HEK293 (cell line): ENCODE data around the gene IL36B.

Source experiments
- CTCF ChIA-PET: fragments of 350-600 bp; formaldehyde crosslinking; extraction: SDS; loops from one replicate; lab custom pipeline; 2021; ENCODE audit warnings: antibody characterized with exemption; lab: Yijun Ruan, JAX
- POLR2A ChIA-PET: fragments of 300-600 bp; formaldehyde crosslinking; extraction: SDS; loops from one replicate; lab custom pipeline; 2020; ENCODE audit warnings: antibody characterized with exemption, inconsistent platforms; lab: Yijun Ruan, JAX
- H3K27ac ChIP-seq: fragments of 200-500 bp; sonication (Bioruptor generic); 2 replicates; pipeline ENCODE4 v1.5.1; 2014; ENCODE audit warnings: low read depth, low read length, control low read depth, inconsistent platforms; ENCODE audit errors: extremely low read depth
- H3K36me3 ChIP-seq, 2 experiments: fragments of 200-500 bp in 1 of 2; sonication (Bioruptor generic) in 1 of 2; 1 replicate in 1 of 2; 2 replicates in 1 of 2; pipeline ENCODE4 v1.5.1; 2014 to 2017; ENCODE audit warnings: inconsistent platforms in 2 of 2, low read length in 2 of 2; ENCODE audit not compliant: control insufficient read depth in 2 of 2, insufficient read depth in 1 of 2
- H3K4me1 ChIP-seq: fragments of 200-500 bp; sonication (Bioruptor generic); 2 replicates; pipeline ENCODE4 v1.5.1; 2014; ENCODE audit warnings: mild to moderate bottlenecking, low read length, inconsistent platforms; ENCODE audit not compliant: control insufficient read depth, insufficient read depth
- H3K4me3 ChIP-seq: 2 replicates; pipeline ENCODE4 v1.5.1; 2011; ENCODE audit warnings: low read depth, mild to moderate bottlenecking, control low read depth, low read length, moderate library complexity
- H3K9me3 ChIP-seq: fragments of 200-500 bp; sonication (Bioruptor generic); 2 replicates; pipeline ENCODE4 v1.5.1; 2014; ENCODE audit warnings: low read depth, low read length, inconsistent platforms; ENCODE audit not compliant: control insufficient read depth, insufficient read depth
- ATF2 ChIP-seq: fragments of 450-650 bp; formaldehyde crosslinking; IDR thresholded peaks from 2 replicates; pipeline ENCODE4 v1.5.1; 2016; ENCODE audit warnings: missing biosample characterization, missing genetic modification characterization, low read depth
- BCL11B ChIP-seq: fragments of 450-650 bp; formaldehyde crosslinking; IDR thresholded peaks from 2 replicates; pipeline ENCODE4 v1.5.1; 2016; ENCODE audit warnings: low read depth, missing biosample characterization, missing genetic modification characterization
- KLF16 ChIP-seq: fragments of 450-650 bp; formaldehyde crosslinking; IDR thresholded peaks from 2 replicates; pipeline ENCODE4 v1.5.1; 2017; ENCODE audit warnings: missing biosample characterization, missing genetic modification characterization
- KLF9 ChIP-seq: fragments of 450-650 bp; formaldehyde crosslinking; IDR thresholded peaks from 2 replicates; pipeline ENCODE4 v1.5.1; 2016; ENCODE audit warnings: missing biosample characterization, missing genetic modification characterization, low read depth
- RBAK ChIP-seq: fragments of 450-650 bp; formaldehyde crosslinking; IDR thresholded peaks from 2 replicates; pipeline ENCODE4 v1.5.1; 2016; ENCODE audit warnings: missing biosample characterization, missing genetic modification characterization
- SCRT1 ChIP-seq: fragments of 450-650 bp; formaldehyde crosslinking; IDR thresholded peaks from 2 replicates; pipeline ENCODE4 v1.5.1; 2016; ENCODE audit warnings: missing biosample characterization, missing genetic modification characterization, borderline replicate concordance
- SETDB1 ChIP-seq: IDR thresholded peaks from one replicate; pipeline ENCODE4 v1.6.1; 2017; ENCODE audit warnings: mild to moderate bottlenecking, low read length, moderate library complexity, mixed read lengths; ENCODE audit not compliant: insufficient read length
- ZBTB48 ChIP-seq: fragments of 450-650 bp; formaldehyde crosslinking; IDR thresholded peaks from 2 replicates; pipeline ENCODE4 v1.5.1; 2016; ENCODE audit warnings: missing biosample characterization, missing genetic modification characterization
- ZNF214 ChIP-seq: fragments of 450-650 bp; formaldehyde crosslinking; IDR thresholded peaks from 2 replicates; pipeline ENCODE4 v1.5.1; 2017; ENCODE audit warnings: missing biosample characterization, mild to moderate bottlenecking, missing genetic modification characterization, borderline replicate concordance
- ZNF341 ChIP-seq: fragments of 450-650 bp; formaldehyde crosslinking; IDR thresholded peaks from 2 replicates; pipeline ENCODE4; 2016; ENCODE audit warnings: low read depth, missing biosample characterization, missing genetic modification characterization
- ZNF398 ChIP-seq: fragments of 450-650 bp; formaldehyde crosslinking; IDR thresholded peaks from 2 replicates; pipeline ENCODE4 v1.5.1; 2017; ENCODE audit warnings: missing biosample characterization, missing genetic modification characterization
- TF ChIP-seq, protein P1 (sequence below): fragments of 450-650 bp; formaldehyde crosslinking; IDR thresholded peaks from 2 replicates; pipeline ENCODE4 v1.5.1; 2017; ENCODE audit warnings: missing biosample characterization, missing genetic modification characterization
- TF ChIP-seq, protein P2 (sequence below): fragments of 450-650 bp; formaldehyde crosslinking; IDR thresholded peaks from 2 replicates; pipeline ENCODE4 v1.5.1; 2016; ENCODE audit warnings: missing biosample characterization, missing genetic modification characterization
- TF ChIP-seq, protein P3 (sequence below): fragments of 450-650 bp; formaldehyde crosslinking; IDR thresholded peaks from 2 replicates; pipeline ENCODE4 v1.5.0; 2017; ENCODE audit warnings: missing biosample characterization, missing genetic modification characterization, borderline replicate concordance

The IL36B gene

GRCh38 chr2:113091231-113091896 lies 38.7 kb upstream of the IL36B start (continued):
- TF ChIP-seq KLF9 (tag by site-specific recombination) = no peak
- TF ChIP-seq, protein P1, sequence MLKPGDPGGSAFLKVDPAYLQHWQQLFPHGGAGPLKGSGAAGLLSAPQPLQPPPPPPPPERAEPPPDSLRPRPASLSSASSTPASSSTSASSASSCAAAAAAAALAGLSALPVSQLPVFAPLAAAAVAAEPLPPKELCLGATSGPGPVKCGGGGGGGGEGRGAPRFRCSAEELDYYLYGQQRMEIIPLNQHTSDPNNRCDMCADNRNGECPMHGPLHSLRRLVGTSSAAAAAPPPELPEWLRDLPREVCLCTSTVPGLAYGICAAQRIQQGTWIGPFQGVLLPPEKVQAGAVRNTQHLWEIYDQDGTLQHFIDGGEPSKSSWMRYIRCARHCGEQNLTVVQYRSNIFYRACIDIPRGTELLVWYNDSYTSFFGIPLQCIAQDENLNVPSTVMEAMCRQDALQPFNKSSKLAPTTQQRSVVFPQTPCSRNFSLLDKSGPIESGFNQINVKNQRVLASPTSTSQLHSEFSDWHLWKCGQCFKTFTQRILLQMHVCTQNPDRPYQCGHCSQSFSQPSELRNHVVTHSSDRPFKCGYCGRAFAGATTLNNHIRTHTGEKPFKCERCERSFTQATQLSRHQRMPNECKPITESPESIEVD (tag by site-specific recombination) = no peak

GRCh38 chr2:113089916-113090315 lies 37.2 kb upstream of the IL36B start:
- POLR2A ChIA-PET = no interaction called here
- H3K36me3 ChIP-seq = no peaks in the 10 kb centered on the region
- H3K4me3 ChIP-seq = no peak overlapping the region
- CTCF ChIA-PET = interaction anchor here (1.5 to 2.3 kb wide), 3 partner anchors 10 to 48 kb away, joined by 3 to 12 read pairs (median 4); no protein-coding TSS in a partner anchor
- H3K27ac ChIP-seq = no peak overlapping the region
- H3K9me3 ChIP-seq = no peaks in the 10 kb centered on the region
- H3K4me1 ChIP-seq = no peaks in the 10 kb centered on the region
- no peak for TF ChIP-seq ATF2 (tag by site-specific recombination)
- no peak for TF ChIP-seq BCL11B (tag by site-specific recombination)
- TF ChIP-seq SCRT1 (tag by site-specific recombination) = no peak
- TF ChIP-seq, protein P2, sequence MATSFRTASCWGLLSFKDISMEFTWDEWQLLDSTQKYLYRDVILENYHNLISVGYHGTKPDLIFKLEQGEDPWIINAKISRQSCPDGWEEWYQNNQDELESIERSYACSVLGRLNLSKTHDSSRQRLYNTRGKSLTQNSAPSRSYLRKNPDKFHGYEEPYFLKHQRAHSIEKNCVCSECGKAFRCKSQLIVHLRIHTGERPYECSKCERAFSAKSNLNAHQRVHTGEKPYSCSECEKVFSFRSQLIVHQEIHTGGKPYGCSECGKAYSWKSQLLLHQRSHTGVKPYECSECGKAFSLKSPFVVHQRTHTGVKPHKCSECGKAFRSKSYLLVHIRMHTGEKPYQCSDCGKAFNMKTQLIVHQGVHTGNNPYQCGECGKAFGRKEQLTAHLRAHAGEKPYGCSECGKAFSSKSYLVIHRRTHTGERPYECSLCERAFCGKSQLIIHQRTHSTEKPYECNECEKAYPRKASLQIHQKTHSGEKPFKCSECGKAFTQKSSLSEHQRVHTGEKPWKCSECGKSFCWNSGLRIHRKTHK (tag by site-specific recombination) = no peak
- no peak for TF ChIP-seq ZBTB48 (tag by site-specific recombination)
- no peak for TF ChIP-seq ZNF341 (tag by site-specific recombination)
- no peak for TF ChIP-seq KLF16 (tag by site-specific recombination)
- no peak for TF ChIP-seq RBAK
- TF ChIP-seq, protein P3, sequence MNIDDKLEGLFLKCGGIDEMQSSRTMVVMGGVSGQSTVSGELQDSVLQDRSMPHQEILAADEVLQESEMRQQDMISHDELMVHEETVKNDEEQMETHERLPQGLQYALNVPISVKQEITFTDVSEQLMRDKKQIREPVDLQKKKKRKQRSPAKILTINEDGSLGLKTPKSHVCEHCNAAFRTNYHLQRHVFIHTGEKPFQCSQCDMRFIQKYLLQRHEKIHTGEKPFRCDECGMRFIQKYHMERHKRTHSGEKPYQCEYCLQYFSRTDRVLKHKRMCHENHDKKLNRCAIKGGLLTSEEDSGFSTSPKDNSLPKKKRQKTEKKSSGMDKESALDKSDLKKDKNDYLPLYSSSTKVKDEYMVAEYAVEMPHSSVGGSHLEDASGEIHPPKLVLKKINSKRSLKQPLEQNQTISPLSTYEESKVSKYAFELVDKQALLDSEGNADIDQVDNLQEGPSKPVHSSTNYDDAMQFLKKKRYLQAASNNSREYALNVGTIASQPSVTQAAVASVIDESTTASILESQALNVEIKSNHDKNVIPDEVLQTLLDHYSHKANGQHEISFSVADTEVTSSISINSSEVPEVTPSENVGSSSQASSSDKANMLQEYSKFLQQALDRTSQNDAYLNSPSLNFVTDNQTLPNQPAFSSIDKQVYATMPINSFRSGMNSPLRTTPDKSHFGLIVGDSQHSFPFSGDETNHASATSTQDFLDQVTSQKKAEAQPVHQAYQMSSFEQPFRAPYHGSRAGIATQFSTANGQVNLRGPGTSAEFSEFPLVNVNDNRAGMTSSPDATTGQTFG (tag by site-specific recombination) = no peak
- TF ChIP-seq SETDB1 = no peak
- no peak for TF ChIP-seq ZNF214 (tag by site-specific recombination)
- TF ChIP-seq ZNF398 (tag by site-specific recombination) = no peak
